ENCODE results near the gene JTB. TPM values are rescaled to one million over a fixed set of nuclear protein-coding genes. Genes with fewer than 3 reads are reported as not detected.
A peak's percentile ranks its signal among the peaks of the same experiment; 100 is the strongest.
"Not testable (repeated sequence)": the region's sequence is repeated elsewhere in the genome, so short reads cannot be mapped to it uniquely, and the experiment has no call there.

The JTB gene
- total RNA-seq (ENCODE audit: unreplicated experiment) = 48.6 TPM
- long read RNA-seq, transcript JTB-203 (4 exons, 1,216 nt) = minor isoform, 6 of 60 reads
- long read RNA-seq, transcript JTB-201 (5 exons, 1,287 nt) = major isoform, 43 of 60 reads
- long read RNA-seq, partial matches to known transcripts = 4 of 60 reads
- long read RNA-seq, other reads (novel, unspliced or antisense) = 6 of 60 reads

DNA sequence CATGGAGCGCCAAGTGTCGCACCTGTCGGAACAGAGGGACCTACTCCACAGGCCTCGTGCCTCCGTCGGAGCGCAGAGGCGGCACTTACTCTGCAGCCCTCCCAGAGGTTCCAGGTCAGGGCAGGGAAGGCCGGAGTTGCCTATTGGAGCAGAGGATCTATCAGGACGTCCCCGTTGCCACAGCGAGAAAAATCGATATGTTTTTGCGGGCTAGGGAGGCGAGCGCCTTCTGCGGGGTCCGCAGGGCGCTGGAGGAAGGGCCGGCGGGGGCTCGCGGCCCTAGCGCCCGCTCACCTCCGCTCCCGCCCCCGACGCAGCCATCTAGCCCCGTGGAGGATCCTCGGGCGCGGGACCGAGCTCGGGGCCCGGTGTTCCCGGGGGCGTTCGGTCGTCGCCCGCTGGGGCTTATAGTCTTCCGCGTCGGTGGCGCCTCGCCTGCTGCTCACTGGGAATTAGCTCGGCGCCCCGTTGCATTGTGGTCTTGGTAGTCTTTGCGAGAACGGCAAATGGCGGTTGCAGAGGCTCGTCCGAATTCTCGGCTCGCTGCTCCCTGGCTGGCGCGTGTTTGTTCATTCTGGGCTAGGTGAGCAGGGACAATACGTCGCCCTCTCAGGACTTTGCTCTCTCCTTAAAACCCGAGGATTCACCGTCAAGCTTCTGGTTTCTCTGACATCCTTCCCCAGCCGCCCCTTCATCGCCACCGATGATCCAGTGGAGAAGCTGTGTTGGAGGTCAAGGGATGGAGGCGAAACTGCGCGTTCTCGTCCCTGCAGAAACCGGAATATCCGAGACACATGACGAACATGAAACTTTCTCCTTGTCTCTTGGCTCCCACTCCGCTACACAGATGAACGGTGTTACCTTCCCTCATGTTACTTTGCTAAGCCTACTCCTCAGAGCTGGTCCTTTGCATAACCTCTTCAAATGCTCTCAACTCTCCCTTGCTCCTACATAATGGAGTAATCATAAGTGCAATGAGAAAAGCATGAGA is at the start of gene JTB:
JTB (minus strand) TSS at position 425 of the 991 bp plus-strand sequence; CDS start at position 3, 422 bp downstream.
- peak; percentile 89 for DNase-seq
- no peaks in the 10 kb centered on the region for H3K4me1 Mint-ChIP-seq (ENCODE audit: low read depth, unreplicated experiment)
- no peaks in the 10 kb centered on the region for H3K36me3 Mint-ChIP-seq (ENCODE audit: unreplicated experiment)
- H3K27ac Mint-ChIP-seq (ENCODE audit: unreplicated experiment) = peak within 1 kb of the TSS; percentile 96
- H3K27me3 Mint-ChIP-seq (ENCODE audit: unreplicated experiment) = peaks cover 5% of the 10 kb centered on the region
- peak within 1 kb of the TSS; percentile 96 for H3K4me3 Mint-ChIP-seq (ENCODE audit: unreplicated experiment)
- no peaks in the 10 kb centered on the region for H3K9me3 Mint-ChIP-seq (ENCODE audit: unreplicated experiment)
- TF ChIP-seq, protein P1, sequence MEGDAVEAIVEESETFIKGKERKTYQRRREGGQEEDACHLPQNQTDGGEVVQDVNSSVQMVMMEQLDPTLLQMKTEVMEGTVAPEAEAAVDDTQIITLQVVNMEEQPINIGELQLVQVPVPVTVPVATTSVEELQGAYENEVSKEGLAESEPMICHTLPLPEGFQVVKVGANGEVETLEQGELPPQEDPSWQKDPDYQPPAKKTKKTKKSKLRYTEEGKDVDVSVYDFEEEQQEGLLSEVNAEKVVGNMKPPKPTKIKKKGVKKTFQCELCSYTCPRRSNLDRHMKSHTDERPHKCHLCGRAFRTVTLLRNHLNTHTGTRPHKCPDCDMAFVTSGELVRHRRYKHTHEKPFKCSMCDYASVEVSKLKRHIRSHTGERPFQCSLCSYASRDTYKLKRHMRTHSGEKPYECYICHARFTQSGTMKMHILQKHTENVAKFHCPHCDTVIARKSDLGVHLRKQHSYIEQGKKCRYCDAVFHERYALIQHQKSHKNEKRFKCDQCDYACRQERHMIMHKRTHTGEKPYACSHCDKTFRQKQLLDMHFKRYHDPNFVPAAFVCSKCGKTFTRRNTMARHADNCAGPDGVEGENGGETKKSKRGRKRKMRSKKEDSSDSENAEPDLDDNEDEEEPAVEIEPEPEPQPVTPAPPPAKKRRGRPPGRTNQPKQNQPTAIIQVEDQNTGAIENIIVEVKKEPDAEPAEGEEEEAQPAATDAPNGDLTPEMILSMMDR (IDR thresholded peaks at IDR 0.05; ENCODE audit: partially characterized antibody, unreplicated experiment) = no peak

DNA sequence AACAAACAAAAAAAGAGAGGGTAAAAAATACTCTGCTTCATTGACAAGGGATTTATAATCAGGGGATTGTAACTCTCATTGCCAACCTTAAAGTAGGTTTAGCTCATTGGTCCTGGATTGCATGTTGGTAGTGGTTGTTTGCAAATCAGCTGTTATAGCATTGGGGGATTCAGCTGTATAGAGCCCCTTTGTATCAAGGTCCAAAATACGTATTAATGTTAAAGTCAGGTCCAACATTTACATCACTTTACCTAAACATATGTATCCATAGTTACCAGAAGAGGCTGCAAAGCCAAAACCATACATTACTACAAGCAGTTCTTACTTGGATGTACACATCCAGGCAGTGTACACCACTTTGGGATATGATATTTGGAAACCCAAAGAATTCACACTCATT is 42.5 kb upstream of the JTB start:
- TF ChIP-seq, protein P1 (IDR thresholded peaks at IDR 0.05; ENCODE audit: partially characterized antibody, unreplicated experiment) = no peak
- no peak overlapping the region for H3K4me3 Mint-ChIP-seq (ENCODE audit: unreplicated experiment)
- no peaks in the 10 kb centered on the region for H3K36me3 Mint-ChIP-seq (ENCODE audit: unreplicated experiment)
- DNase-seq = no peak
- peaks cover 1% of the 10 kb centered on the region for H3K27me3 Mint-ChIP-seq (ENCODE audit: unreplicated experiment)
- H3K4me1 Mint-ChIP-seq (ENCODE audit: low read depth, unreplicated experiment) = no peaks in the 10 kb centered on the region
- H3K9me3 Mint-ChIP-seq (ENCODE audit: unreplicated experiment) = no peaks in the 10 kb centered on the region
- H3K27ac Mint-ChIP-seq (ENCODE audit: unreplicated experiment) = no peak overlapping the region

DNA sequence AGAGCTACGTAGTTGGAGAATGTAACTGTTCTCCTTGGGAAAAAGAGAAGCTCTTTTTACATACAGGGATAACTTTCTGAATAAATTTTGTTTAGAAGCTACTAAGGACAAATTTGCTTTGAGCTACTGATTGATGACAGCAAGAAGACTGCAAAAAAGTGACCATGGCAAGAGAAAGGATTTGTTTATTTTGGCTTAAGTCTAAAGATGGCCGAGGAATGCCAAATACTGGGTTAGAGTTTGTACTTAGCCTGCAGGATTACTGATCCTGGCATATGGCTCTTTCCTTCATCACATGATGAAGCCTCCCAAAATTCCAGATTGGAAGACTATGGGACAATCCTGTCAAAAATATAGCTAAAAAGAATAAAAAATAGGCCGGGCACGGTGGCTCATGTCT is 41.8 kb upstream of the JTB start:
- Mint-ChIP-seq H3K9me3 (ENCODE audit: unreplicated experiment) (no peaks in the 10 kb centered on the region), H3K27me3 (ENCODE audit: unreplicated experiment) (peaks cover 1% of the 10 kb centered on the region), H3K36me3 (ENCODE audit: unreplicated experiment) (no peaks in the 10 kb centered on the region), H3K27ac (ENCODE audit: unreplicated experiment) (no peak overlapping the region), H3K4me1 (ENCODE audit: low read depth, unreplicated experiment) (no peaks in the 10 kb centered on the region), H3K4me3 (ENCODE audit: unreplicated experiment) (no peak overlapping the region)
- DNase-seq = no peak
- TF ChIP-seq, protein P1 (IDR thresholded peaks at IDR 0.05; ENCODE audit: partially characterized antibody, unreplicated experiment) = no peak

DNA sequence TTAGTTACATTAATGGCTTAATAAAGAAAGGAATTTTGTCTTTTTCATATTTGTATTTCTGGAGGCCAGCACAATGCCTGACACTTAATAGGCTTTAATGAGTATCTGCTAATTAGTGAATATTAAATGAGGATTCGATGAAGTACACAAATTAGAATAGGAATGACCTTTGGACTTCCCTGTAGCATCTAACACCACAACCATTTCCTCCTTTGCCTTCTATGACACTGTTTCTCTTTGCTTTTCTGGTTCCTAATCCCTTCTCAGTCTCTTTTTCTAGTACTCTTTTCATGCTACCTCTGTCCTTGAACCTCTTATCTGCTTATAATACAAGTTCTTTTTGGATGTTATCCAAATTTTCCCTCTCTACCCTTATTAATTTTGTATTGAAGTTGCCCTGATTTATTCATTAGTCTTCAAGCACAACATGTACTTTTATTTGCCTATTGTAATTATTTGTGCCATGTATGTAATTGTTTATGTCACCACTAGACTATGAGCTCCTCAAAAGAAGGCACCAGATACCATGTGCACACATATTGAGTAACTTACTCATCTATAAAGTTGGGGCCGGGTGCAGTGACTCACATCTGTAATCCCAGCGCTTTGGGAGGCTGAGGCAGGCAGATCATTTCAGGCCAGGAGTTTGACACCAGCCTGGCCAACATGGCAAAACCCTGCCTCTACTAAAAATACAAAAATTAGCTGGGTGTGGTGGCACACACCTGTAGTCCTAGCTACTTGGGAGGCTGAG is 36.9 kb upstream of the JTB start:
- Mint-ChIP-seq H3K4me3 (ENCODE audit: unreplicated experiment) (no peak overlapping the region), H3K36me3 (ENCODE audit: unreplicated experiment) (no peaks in the 10 kb centered on the region)

DNA sequence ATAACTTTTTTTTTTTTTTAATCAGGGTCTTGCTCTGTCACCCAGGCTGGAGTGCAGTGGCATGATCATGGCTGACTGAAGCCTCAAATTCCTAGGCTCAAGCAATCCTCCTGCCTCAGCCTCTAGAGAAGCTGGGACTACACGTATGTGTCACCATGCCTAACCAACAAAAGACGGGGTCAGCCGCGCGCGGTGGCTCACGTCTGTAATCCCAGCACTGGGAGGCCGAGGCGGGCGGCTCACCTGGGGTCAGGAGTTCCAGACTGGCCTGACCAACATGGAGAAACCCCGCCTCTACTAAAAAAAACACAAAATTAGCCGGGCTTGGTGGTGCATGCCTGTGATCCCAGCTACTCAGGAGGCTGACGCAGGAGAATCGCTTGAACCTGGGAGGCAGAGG is 35.1 kb upstream of the JTB start:
- not testable (repeated sequence) for H3K36me3 Mint-ChIP-seq (ENCODE audit: unreplicated experiment); DNase-seq; H3K9me3 Mint-ChIP-seq (ENCODE audit: unreplicated experiment); H3K4me1 Mint-ChIP-seq (ENCODE audit: low read depth, unreplicated experiment); H3K4me3 Mint-ChIP-seq (ENCODE audit: unreplicated experiment); H3K27ac Mint-ChIP-seq (ENCODE audit: unreplicated experiment); H3K27me3 Mint-ChIP-seq (ENCODE audit: unreplicated experiment)

More for the DNA sequence above, 36.9 kb upstream of the JTB start:
- Mint-ChIP-seq H3K27me3 (ENCODE audit: unreplicated experiment) (peaks cover 1% of the 10 kb centered on the region), H3K27ac (ENCODE audit: unreplicated experiment) (no peak overlapping the region), H3K9me3 (ENCODE audit: unreplicated experiment) (peaks cover 2% of the 10 kb centered on the region), H3K4me1 (ENCODE audit: low read depth, unreplicated experiment) (no peaks in the 10 kb centered on the region)
- TF ChIP-seq, protein P1 (IDR thresholded peaks at IDR 0.05; ENCODE audit: partially characterized antibody, unreplicated experiment) = no peak
- DNase-seq = no peak
